ENCODE data around the gene ATG7. TPM values are rescaled to one million over a fixed set of nuclear protein-coding genes. Genes with fewer than 3 reads are reported as not detected.

ATG7 gene
- total RNA-seq, 1 experiment from 2014 or later = 30.0 TPM

DNA sequence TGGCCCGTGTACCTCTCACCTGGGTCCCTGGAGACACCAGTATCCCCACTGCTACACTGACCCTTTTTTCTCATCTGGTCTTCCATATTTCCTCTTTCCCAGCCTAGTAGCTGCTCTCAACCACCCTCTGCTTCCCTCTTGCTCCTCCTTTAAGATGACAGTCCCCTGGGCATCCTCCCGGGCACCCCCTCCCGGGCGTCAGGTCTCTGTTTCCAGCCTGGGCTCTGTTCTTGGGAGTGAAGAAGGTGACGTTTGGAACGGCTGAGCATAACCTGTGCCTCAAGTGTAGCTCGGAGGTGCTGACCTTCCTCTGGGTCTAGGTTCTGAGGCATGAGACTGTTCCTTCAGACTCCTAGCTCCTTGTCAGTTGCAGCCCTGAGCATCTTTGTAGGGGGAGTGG, 270.4 kb downstream of the ATG7 start:
- in situ Hi-C loops (cut with HindIII; ENCODE audit: low pct_unique_long_range_greater_than_20kb, low sequenced_read_pairs) = no loop called here
- no peak for DNase-seq (ENCODE audit: low read depth, low spot score)

DNA sequence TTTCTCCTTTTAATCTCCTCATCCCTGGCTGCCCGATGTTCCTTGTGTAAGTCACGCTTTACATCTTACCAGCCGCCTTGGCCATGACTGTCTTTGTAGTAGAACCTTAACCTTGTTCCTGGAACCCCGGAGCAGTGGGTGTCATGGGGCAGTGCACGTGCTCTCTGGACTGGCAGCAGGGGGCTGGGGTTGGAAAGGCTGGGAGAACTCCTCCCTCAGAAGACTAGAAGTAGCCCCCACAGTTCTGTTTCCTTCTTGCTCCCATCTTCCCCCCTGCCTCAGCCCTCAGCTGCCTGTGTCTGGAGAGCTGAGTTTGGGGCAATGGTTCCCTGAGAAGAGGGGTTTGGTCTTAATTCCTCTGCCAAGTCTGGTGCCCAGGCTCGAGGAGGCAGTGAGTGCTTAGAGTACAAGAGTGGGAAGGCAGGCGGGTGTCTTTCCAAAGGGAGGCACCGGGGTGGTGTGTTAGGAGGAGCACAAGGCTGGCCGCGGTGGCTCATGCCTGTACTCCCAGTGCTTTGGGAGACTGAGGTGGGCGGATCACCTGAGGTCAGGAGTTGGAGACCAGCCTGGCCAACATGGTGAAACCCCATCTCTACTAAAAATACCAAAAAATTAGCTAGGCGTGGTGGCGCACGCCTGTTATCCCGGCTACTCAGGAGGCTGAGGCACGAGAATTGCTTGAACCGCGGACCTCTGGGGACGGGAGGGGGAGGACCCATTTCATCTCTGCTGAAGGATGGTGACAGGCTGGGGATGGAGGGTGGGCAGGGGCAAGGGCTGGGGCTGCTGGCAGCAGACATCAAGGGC, 271.1 kb downstream of the ATG7 start:
- no peak for DNase-seq (ENCODE audit: low read depth, low spot score)
- in situ Hi-C loops (cut with HindIII; ENCODE audit: low pct_unique_long_range_greater_than_20kb, low sequenced_read_pairs) = no loop called here

DNA sequence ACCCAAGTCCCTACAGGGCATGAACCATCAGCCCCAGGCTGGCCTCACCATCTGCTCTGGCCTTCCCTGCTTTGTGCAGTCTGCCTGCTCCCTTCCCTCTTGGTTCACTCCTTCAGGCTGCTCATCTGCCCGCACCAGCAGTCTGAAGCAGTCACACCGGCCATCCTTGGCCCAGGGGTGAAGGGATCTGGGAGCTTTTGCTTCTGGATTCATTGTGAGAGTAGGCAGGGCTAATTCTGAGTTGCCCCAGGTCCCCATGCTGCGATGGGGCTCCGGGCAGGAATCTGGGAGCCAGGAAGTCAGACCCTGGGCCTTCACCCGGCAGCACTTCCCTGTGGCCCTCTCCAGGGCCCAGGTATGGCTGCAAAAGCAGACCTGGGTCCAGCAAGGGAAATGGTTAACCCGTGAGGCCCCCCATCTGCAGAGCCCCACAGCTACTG, 271.8 kb downstream of the ATG7 start:
- in situ Hi-C loops (cut with HindIII; ENCODE audit: low pct_unique_long_range_greater_than_20kb, low sequenced_read_pairs) = no loop called here
- no peak for DNase-seq (ENCODE audit: low read depth, low spot score)

DNA sequence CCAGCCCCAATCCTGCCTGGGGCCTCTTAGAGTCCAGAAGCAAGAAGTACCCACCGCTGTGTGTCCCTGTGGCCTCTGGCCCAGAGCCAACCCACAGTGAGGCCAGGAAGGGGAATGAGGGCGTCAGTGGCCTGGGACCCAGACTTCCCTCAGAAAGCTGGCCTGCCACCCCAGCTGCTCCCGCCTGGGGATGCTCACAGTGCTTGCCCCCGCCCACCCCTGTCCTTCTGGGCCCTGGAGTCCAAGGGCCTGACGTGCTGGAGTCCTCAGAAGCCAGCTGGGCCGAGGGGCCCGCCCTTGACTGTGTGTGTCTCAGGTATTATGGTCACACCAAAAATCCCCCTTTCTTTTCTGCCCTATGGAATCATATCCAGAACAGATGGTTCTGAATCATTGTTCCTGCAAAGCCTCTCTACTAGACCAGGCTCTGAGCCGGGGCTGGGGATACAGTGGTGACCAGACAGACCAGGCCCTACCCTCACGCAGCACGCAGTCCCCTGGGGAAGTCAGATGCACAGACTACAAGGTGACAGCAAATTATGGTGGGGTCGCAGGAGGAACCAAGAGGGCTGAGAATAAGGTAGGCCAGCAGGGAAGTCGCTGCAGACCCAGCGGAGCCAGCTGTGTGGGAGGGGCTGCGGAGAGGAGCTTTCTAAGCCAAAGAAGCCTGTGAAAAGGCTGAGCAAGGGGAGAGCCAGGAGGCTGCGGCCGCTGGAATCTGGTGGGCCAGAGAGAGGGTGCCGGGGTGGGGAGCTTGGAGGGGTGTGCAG, 272.4 kb downstream of the ATG7 start:
- in situ Hi-C loops (cut with HindIII; ENCODE audit: low pct_unique_long_range_greater_than_20kb, low sequenced_read_pairs) = no loop called here
- no peak for DNase-seq (ENCODE audit: low read depth, low spot score)

DNA sequence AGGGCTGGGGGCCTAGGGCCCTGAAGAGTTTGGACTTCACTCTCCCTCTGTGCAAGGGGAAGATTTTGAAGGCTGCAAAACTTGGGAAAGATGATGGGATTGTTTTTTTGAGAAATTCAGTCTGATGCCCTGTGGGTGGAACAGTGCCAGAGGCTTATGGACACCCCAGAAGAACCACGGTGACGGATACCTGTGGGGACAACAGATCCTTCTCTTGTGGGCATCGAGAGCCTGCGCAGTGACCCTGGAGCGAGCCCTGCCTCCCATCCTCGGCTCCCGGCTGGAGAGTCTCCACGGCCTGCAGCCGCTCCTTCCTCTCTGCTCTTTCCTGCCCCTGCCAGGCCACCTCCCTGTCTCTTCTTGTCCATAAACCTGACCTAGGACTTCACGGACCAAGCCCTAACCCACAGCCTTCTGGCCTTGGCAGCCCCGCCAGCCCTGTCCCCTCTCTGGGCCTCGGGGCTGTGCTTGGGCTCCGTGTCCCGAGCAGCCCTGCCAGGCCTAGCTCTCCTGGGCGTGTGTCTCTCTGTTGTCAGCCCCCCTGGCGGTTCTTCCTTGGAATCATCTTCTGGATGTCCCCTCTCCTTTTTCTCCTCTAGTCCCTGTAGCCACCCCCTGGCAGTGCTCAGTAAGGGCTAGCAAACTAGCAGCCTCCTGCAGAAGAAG, 273.1 kb downstream of the ATG7 start:
- in situ Hi-C loops (cut with HindIII; ENCODE audit: low pct_unique_long_range_greater_than_20kb, low sequenced_read_pairs) = no loop called here
- DNase-seq (ENCODE audit: low read depth, low spot score) = no peak

DNA sequence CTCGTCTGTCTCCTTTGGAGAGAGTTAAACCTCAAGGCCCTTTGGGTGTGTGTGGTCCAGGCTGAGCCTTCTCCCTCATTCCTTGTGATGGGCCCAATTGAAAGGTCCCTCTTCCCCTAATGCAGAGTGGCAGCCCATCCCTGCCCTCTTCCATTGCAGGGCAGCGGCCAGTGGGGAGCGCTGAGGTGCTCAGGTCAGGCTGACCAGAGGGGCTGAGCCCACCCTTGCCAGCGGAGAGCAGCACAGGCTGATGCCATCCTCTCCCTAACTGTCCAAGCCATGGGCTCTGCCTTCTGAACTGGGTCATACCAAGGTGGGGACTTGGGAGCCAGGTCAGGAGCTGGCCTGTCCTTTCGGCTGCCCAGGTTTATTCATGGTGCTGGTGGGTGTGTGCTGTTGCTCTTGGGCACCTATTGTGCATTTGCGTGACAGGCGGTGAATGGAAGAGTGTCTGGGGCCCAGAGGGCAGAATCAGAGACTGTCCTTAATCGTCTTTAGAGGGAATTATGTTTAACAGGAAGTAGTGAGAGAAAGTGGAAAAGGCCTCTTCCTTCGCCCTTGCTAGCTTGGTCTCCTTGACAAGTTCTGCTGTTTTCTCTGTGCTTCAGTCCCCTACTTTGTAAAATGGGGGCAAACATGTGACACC, 274.6 kb downstream of the ATG7 start:
- DNase-seq (ENCODE audit: low read depth, low spot score) = no peak
- in situ Hi-C loops (cut with HindIII; ENCODE audit: low pct_unique_long_range_greater_than_20kb, low sequenced_read_pairs) = no loop called here

DNA sequence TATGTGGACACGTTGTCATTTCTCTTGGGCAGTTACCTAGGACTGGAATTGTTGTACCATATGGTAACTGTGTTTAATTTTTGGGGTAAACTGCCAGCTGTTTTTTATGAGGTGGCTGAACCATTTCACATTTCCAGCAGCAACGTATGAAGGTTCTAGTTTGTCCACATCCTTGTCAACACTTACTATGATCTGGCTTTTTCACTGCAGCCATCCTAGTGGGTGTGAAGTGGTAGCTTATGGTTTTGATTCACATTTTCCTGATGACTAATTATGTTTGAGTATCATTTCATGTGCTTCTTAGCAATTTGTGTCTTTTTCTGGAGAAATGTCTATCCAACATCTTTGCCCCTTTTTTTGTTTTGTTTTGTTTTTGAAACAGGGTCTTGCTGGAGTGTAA, 275.3 kb downstream of the ATG7 start:
- DNase-seq (ENCODE audit: low read depth, low spot score) = no peak
- in situ Hi-C loops (cut with HindIII; ENCODE audit: low pct_unique_long_range_greater_than_20kb, low sequenced_read_pairs) = no loop called here

DNA sequence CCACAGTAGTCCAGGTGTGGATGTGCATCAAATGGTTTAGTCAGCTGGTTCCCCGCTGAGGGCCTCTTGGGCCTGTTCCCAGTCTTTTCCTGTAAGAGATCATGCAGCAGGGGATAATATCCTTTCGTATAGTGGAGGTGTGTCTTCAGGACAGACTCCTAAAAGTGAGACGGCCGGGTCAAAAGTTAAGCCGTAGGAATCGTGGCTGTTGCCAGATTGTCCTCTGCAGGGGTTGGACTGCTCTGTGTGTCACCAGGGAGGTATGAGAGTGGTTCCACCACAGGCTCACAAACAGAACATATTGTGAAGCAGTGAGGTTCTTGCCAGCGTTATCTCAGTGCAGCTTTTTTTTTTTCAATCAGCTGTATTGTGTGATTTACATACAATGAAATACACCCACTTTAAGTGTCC, 276.5 kb downstream of the ATG7 start:
- in situ Hi-C loops (cut with HindIII; ENCODE audit: low pct_unique_long_range_greater_than_20kb, low sequenced_read_pairs) = no loop called here

DNA sequence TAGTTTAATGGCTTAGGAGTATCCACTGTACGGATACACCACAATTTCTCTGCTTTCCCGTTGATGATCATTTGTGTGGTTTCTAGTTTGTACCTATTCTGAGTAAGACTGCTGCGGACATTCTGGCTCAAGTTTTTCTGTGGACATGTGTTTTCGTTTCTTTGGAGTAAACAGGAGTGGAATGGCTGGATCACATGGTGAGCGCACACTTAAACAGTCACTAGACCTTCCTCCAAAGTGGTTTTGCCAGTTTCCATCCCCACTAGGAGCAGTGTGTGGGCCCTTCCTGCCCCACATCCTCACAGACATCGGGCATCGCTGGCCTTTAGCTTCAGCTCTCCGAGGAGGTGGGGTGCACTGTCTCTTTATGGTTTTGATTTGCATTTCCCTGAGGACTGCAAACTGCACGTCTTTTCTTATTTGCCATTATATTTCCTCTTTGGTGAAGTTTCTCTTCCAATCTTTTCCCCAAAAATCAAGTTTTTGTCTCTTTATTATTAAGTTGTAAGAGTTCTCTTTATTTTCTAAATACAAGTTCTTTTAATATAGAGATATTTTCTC, 277.5 kb downstream of the ATG7 start:
- in situ Hi-C loops (cut with HindIII; ENCODE audit: low pct_unique_long_range_greater_than_20kb, low sequenced_read_pairs) = no loop called here

More for the DNA sequence above, 276.5 kb downstream of the ATG7 start:
- DNase-seq (ENCODE audit: low read depth, low spot score) = no peak

DNA sequence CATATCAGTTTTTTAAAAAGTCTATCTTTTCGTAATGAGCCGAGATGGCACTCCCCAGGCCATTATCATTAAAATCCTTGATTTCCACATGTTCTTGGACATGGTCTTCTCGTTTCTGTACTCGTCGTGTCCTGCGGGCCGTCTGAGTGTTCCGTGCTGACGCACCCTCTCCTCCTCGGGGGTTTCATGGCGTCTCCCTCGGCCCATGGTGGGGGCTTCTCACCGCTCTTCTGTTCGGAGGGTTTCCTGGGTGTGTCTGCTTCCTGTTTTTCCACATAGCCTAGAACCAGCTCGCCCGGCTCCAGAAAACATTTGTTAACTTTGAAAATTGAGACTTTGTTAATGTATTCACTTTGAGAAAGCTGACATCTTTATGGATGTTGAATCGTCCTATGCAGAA, 278.8 kb downstream of the ATG7 start:
- in situ Hi-C loops (cut with HindIII; ENCODE audit: low pct_unique_long_range_greater_than_20kb, low sequenced_read_pairs) = no loop called here
- DNase-seq (ENCODE audit: low read depth, low spot score) = no peak

More for the DNA sequence above, 277.5 kb downstream of the ATG7 start:
- no peak for DNase-seq (ENCODE audit: low read depth, low spot score)

DNA sequence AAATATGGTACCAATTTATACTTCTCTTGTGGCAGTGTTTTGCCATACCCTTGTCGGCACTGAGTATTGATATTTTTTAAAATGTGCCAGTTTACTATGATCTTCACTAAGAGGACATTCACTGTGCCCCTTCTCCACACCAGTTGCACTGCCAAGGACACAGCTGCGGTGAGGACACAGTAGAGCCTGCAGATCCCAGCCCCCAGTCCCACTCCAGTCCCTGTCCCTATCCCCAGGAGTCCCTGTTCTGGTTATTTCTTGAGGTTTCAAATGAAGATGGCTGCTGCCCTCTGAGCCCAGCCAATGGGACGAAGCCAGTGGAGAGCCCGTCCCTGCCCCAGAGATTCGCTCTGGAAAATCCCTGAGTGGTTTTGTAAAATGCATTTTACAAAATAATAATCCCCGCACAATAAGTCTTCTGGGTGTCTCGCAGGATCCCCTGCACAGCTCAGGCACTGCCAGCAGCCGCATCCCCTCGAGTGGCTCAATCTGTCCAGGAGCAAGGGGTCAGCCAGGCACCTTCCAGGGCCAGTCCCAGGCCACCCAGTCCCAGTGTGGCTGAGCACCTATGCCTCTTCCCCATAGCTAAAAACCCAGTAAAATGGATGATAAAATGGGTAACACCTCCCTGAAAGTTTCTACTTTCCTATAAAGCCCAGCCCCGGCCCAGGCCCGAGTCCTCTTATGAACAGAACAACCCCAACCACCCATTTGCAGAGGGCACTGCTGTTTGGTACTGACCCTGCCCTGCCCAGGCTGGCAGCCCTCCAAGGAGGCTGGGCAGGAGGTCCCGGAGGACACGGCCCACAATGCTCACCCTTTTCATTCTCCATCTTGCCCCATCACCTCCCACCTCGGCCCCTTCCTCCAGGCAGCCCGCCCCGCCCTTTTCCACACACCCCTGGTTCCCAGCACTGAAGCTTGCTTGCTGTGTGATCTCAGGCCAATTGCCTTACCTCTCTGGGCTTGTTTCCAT, 280.4 kb downstream of the ATG7 start:
- DNase-seq (ENCODE audit: low read depth, low spot score) = no peak

DNA sequence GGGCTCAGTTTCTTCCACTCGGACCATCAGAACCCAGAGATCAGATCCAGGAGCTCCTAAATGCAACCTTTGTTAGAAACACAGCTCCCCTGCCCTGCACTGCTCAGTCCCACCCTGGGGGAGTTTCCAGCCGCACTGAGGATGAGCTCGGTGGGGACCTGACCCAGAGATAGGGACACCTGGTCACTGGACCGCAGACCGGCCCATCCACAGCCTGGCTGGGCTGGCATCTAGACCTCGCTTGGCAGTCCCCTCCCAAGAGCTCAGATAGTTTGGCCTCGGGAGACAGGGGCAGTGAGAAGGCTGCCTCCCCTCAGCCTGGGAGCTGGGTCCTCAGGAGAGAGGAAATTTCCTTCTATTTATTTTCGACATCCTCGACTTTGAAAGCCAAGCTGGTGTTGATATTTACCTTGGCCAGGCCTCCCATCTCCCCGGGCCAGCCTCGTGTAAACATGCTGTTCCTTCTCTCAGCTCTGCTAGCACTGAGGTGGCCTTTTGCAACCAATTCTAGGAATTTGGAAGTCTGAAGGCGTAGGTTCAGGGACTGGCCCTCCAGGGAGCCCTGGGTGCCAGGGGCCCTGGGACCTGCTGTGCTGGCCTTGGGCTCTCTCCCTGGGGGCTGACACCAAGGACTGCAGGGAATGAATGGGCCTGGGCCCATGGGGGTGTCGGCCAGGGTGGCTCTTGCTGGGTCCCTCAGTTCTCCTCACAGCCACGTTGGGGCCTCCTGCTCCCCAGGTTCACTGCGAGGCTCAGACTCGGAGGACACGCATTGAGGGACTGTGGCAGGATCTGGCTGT, 281.4 kb downstream of the ATG7 start:
- in situ Hi-C loops (cut with HindIII; ENCODE audit: low pct_unique_long_range_greater_than_20kb, low sequenced_read_pairs) = no loop called here
- no peak for DNase-seq (ENCODE audit: low read depth, low spot score)

More for the DNA sequence above, 280.4 kb downstream of the ATG7 start:
- in situ Hi-C loops (cut with HindIII; ENCODE audit: low pct_unique_long_range_greater_than_20kb, low sequenced_read_pairs) = no loop called here

DNA sequence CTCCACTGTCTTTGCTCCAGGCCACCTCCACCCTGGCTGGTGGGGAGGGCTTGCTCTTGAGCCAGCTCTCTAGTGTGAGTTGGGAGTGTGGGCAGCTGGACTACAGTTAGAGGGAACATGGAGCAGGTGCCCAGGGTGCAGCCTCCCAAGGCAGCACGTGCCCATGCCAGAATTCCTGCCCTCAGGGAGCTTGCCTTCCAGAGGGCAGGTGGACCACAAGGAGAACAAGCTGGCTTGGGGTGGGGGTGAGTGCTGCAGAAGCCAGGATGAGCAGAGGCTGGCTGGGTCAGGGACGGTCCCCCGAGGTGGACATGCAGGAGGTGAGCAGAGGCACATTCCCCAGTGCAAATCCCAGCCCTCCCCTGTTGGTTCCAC, 282.0 kb downstream of the ATG7 start:
- in situ Hi-C loops (cut with HindIII; ENCODE audit: low pct_unique_long_range_greater_than_20kb, low sequenced_read_pairs) = no loop called here
- no peak for DNase-seq (ENCODE audit: low read depth, low spot score)

DNA sequence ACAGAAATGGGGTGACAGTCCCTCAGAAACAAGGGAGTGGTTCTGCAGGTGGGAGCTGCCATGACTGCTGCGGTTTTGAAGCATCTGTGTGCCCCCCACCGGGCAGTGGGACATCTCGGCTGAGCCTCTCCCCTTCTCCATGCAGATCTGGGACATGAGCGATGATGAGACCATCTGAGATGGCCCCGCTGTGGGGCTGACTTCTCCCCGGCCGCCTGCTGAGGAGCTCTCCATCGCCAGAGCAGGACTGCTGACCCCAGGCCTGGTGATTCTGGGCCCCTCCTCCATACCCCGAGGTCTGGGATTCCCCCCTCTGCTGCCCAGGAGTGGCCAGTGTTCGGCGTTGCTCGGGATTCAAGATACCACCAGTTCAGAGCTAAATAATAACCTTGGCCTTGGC, 282.5 kb downstream of the ATG7 start:
- DNase-seq (ENCODE audit: low read depth, low spot score) = no peak
- in situ Hi-C loops (cut with HindIII; ENCODE audit: low pct_unique_long_range_greater_than_20kb, low sequenced_read_pairs) = no loop called here

DNA sequence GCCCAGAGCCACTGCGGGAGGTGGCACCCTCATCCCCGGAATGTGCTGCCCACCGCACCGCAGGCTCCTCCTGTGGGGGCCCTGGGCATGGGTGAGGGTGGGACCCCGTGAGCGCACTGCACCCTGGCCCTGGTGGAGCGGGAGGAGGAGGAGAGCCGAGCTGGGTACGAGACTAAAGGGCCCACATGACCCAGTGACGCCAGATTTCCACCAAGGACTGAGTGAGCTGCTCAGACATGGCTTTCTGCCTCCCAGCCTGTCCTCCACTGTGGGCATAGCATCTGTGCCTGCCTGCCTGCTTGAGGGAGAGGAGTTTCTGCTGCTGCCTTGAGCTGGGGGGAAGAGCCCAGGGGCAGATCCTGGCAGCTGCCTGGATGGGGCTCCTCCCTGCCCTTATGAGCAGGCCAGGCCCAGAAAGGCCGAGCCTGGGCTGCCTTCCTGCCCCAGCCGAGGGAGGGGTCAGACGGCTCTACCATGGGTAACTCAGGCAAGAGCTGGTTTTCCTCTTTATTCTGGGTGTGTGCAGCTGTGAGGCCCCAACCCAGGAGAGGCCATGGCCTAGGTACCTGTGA, 283.1 kb downstream of the ATG7 start:
- in situ Hi-C loops (cut with HindIII; ENCODE audit: low pct_unique_long_range_greater_than_20kb, low sequenced_read_pairs) = no loop called here
- DNase-seq (ENCODE audit: low read depth, low spot score) = no peak
